CD14-positive monocyte (primary cell): Measurements from ENCODE around the gene TNFRSF11A. TPM values are rescaled to one million over a fixed set of nuclear protein-coding genes. Genes with fewer than 3 reads are reported as not detected.

Experiments used
- DNase-seq, 3 donors: peaks; one replicate each; pipeline ENCODE4 v3.0.0-alpha.2; 2011 to 2022
- H2AFZ ChIP-seq: 2 replicates; pipeline ENCODE4 v1.6.0; 2012; ENCODE audit warnings: mild to moderate bottlenecking, low read depth, low read length, inconsistent platforms; ENCODE audit not compliant: insufficient read depth, poor library complexity, severe bottlenecking
- H3K27ac ChIP-seq, 2 donors: 1 replicate in 1 of 2; 2 replicates in 1 of 2; pipeline ENCODE4 v1.5.1; 2012 to 2013; ENCODE audit warnings: low read length in 2 of 2, control low read depth in 1 of 2, inconsistent platforms in 1 of 2, low read depth in 1 of 2, mild to moderate bottlenecking in 1 of 2
- H3K27me3 ChIP-seq, 2 donors: one replicate each; pipeline versions ENCODE4 v1.6.0 to v1.6.1; 2011 to 2013; ENCODE audit warnings: low read length in 2 of 2; ENCODE audit not compliant: control insufficient read depth in 2 of 2, insufficient read depth in 2 of 2
- H3K36me3 ChIP-seq, 2 donors: replicated peaks in 1 of 2; 1 replicate in 1 of 2; 2 replicates in 1 of 2; pipeline versions ENCODE4 v1.5.1 to v1.6.1; 2012 to 2013; ENCODE audit warnings: low read length in 2 of 2, control low read depth in 1 of 2, inconsistent platforms in 1 of 2, mild to moderate bottlenecking in 1 of 2; ENCODE audit not compliant: insufficient read depth in 2 of 2, control insufficient read depth in 1 of 2
- H3K4me1 ChIP-seq, 2 donors: 1 replicate in 1 of 2; 2 replicates in 1 of 2; pipeline versions ENCODE4 v1.5.1 to v1.6.1; 2012 to 2013; ENCODE audit warnings: low read length in 2 of 2, control low read depth in 1 of 2, inconsistent platforms in 1 of 2, mild to moderate bottlenecking in 1 of 2, moderate library complexity in 1 of 2; ENCODE audit not compliant: insufficient read depth in 2 of 2, control insufficient read depth in 1 of 2
- H3K4me2 ChIP-seq: replicated peaks from 2 replicates; pipeline ENCODE3; 2012; ENCODE audit warnings: low read length, moderate library complexity, mild to moderate bottlenecking; ENCODE audit not compliant: poor library complexity, severe bottlenecking; ENCODE audit errors: extremely low read depth
- H3K4me3 ChIP-seq, 3 experiments: fragments of 200-600 bp in 1 of 3; sonication (generic) in 1 of 3; replicated peaks in 1 of 3; 1 replicate in 2 of 3; 2 replicates in 1 of 3; pipeline ENCODE4 v1.5.1; 2011 to 2013; ENCODE audit warnings: low read length in 3 of 3, mild to moderate bottlenecking in 3 of 3, control low read depth in 2 of 3, low read depth in 2 of 3, inconsistent platforms in 1 of 3, moderate library complexity in 1 of 3
- H3K79me2 ChIP-seq: 2 replicates; pipeline ENCODE4 v1.6.0; 2012; ENCODE audit warnings: mild to moderate bottlenecking, control low read depth, inconsistent platforms, low read length, moderate library complexity; ENCODE audit not compliant: insufficient read depth
- H3K9ac ChIP-seq: 2 replicates; pipeline ENCODE4 v1.6.0; 2017; ENCODE audit warnings: low read length, mild to moderate bottlenecking; ENCODE audit not compliant: insufficient read depth, poor library complexity, severe bottlenecking
- H3K9me3 ChIP-seq, 2 donors: replicated peaks in 1 of 2; 1 replicate in 1 of 2; 2 replicates in 1 of 2; pipeline versions ENCODE4 v1.5.1 to v1.6.1; 2012 to 2013; ENCODE audit warnings: low read length in 2 of 2, control low read depth in 1 of 2; ENCODE audit not compliant: control insufficient read depth in 1 of 2, insufficient read depth in 1 of 2
- H4K20me1 ChIP-seq: 2 replicates; pipeline ENCODE4 v1.6.0; 2012; ENCODE audit warnings: mild to moderate bottlenecking, low read length, control low read depth, moderate library complexity; ENCODE audit not compliant: insufficient read depth
- H3K27ac Mint-ChIP-seq, 7 donors: one replicate each; pipeline ENCODE4 v1.8.0; 2020; ENCODE audit warnings: mild to moderate bottlenecking in 7 of 7, mixed read lengths in 7 of 7, moderate library complexity in 6 of 7, inconsistent platforms in 2 of 7
- H3K27me3 Mint-ChIP-seq, 3 donors: one replicate each; pipeline ENCODE4 v1.8.0; 2021 to 2022; ENCODE audit warnings: low read depth in 3 of 3, mild to moderate bottlenecking in 3 of 3, mixed read lengths in 3 of 3, moderate library complexity in 3 of 3, inconsistent platforms in 1 of 3
- H3K36me3 Mint-ChIP-seq, 2 donors: one replicate each; pipeline ENCODE4 v1.8.0; 2020; ENCODE audit warnings: mixed read lengths in 2 of 2, inconsistent platforms in 1 of 2, mild to moderate bottlenecking in 1 of 2
- H3K4me1 Mint-ChIP-seq: one replicate; pipeline ENCODE4 v1.8.0; 2020; ENCODE audit warnings: mild to moderate bottlenecking, mixed read lengths
- H3K4me3 Mint-ChIP-seq, 2 donors: one replicate each; pipeline ENCODE4 v1.8.0; 2020; ENCODE audit warnings: mild to moderate bottlenecking in 2 of 2, mixed read lengths in 2 of 2, moderate library complexity in 1 of 2
- H3K9me3 Mint-ChIP-seq, 7 donors: one replicate each; pipeline ENCODE4 v1.8.0; 2020 to 2022; ENCODE audit warnings: mixed read lengths in 7 of 7, mild to moderate bottlenecking in 6 of 7, moderate library complexity in 6 of 7, inconsistent platforms in 2 of 7
- CTCF ChIP-seq: fragments of 200-600 bp; IDR thresholded peaks from one replicate; pipeline ENCODE4 v1.8.0; 2022; ENCODE audit warnings: antibody characterized with exemption, mild to moderate bottlenecking
- WGBS: methylation state at CpG from one replicate; pipeline ENCODE4 v1.1.5; 2013; ENCODE audit warnings: missing lambda C conversion rate; ENCODE audit not compliant: insufficient coverage; 5-methylcytosine and 5-hydroxymethylcytosine counted together
- intact Hi-C, 2 donors: fragments of 100-400 bp; cut with micrococcal nuclease; formaldehyde crosslinking; loops; one replicate each; pipeline versions ENCODE4 v1.15.0 to v1.15.1; 2023
- polyA plus RNA-seq, 3 donors: library from polyadenylated mRNA; depleted of rRNA in 1 of 3; unstranded in 2 of 3; stranded (reverse) in 1 of 3; fragments of 300-500 nt in 2 of 3; fragments of >200 nt in 1 of 3; fragmentation: Illumina TruSeq in 2 of 3; gene quantifications; 1 replicate in 2 of 3; 2 replicates in 1 of 3; pipeline ENCODE4 v1.2.3, GENCODE V29; 2012 to 2021

TNFRSF11A gene
- polyA plus RNA-seq, 3 donors = 0.05 to 0.67 (median 0.24) TPM

GRCh38 chr18:62434798-62435197 is 109.7 kb downstream of the TNFRSF11A start:
- Mint-ChIP-seq H3K4me1 (peaks cover 30% of the 10 kb centered on the region), H3K4me3 (no peak overlapping the region), H3K27me3 (peaks cover 0 to 4% (median 0%) of the 10 kb centered on the region in 3 donors), H3K36me3 (no peaks in the 10 kb centered on the region), H3K27ac (no peak overlapping the region), H3K9me3 (peaks cover 0 to 4% (median under 1%) of the 10 kb centered on the region in 7 donors)
- no peak for TF ChIP-seq CTCF
- intact Hi-C loops = no loop called here
- H3K9me3 ChIP-seq = no peaks in the 10 kb centered on the region
- WGBS = 100% methylated on average over 2 of the region's 4 CpGs
- peaks cover 32 to 48% of the 10 kb centered on the region in 2 donors for H3K4me1 ChIP-seq
- no peaks in the 10 kb centered on the region for H3K79me2 ChIP-seq
- no peak overlapping the region for H3K27ac ChIP-seq
- H3K4me2 ChIP-seq = no peak overlapping the region
- H2AFZ ChIP-seq = no peak overlapping the region
- H4K20me1 ChIP-seq = no peaks in the 10 kb centered on the region
- DNase-seq = no peak
- no peaks in the 10 kb centered on the region for H3K36me3 ChIP-seq
- no peaks in the 10 kb centered on the region for H3K27me3 ChIP-seq
- no peak overlapping the region for H3K9ac ChIP-seq
- H3K4me3 ChIP-seq = no peak overlapping the region

DNA sequence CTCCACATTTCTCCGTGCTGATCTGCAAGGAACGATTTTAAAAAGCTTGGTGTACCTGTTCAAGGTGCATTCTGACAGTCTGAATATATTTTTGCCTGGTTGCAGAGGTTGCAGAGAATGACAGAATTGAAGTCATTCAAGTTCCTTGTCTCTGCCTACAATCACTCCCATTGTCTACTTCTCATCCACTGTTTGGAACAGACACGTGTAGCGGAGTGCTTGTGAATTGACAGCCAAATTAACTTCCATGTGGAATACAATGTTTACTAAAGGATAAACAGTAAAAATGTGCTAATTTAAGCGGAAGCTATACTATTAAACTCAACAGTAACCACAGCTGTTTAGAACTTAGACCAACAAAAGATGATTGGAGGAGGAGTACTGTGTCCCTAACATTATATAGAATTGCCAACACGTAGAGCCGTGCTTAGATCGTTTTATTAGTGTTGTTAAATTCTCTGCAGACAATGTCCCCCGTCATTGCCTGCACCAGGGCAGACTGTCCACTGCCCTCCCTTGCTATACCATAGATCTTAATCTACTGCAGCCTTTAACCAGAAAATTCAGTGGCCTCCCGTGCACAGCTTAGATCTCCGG is 110.4 kb downstream of the TNFRSF11A start:
- Mint-ChIP-seq H3K4me1 (peaks cover 30% of the 10 kb centered on the region), H3K9me3 (peaks cover 0 to 3% (median 0%) of the 10 kb centered on the region in 7 donors), H3K27ac (peak overlapping the region in 2 of 7 donors; percentile 0 to 28), H3K36me3 (no peaks in the 10 kb centered on the region), H3K4me3 (no peak overlapping the region), H3K27me3 (peaks cover 0 to 4% (median 0%) of the 10 kb centered on the region in 3 donors)
- no peaks in the 10 kb centered on the region for H3K79me2 ChIP-seq
- H3K36me3 ChIP-seq = no peaks in the 10 kb centered on the region
- WGBS = 0% methylated on average over 1 of the region's 11 CpGs
- peaks cover 32 to 48% of the 10 kb centered on the region in 2 donors for H3K4me1 ChIP-seq
- H3K4me2 ChIP-seq = no peak overlapping the region
- no peak overlapping the region for H3K27ac ChIP-seq
- no peaks in the 10 kb centered on the region for H4K20me1 ChIP-seq
- intact Hi-C loops = no loop called here
- no peak overlapping the region for H3K9ac ChIP-seq
- no peak overlapping the region for H2AFZ ChIP-seq
- no peak for DNase-seq
- H3K27me3 ChIP-seq = no peaks in the 10 kb centered on the region
- H3K9me3 ChIP-seq = no peaks in the 10 kb centered on the region
- no peak for TF ChIP-seq CTCF
- H3K4me3 ChIP-seq = no peak overlapping the region
